NCI-H510A (cell line): ENCODE data around the gene CCDC43.

ENCODE experiments used
- DNase-seq: peaks from one replicate; lab custom pipeline; 2025; lab: John Stamatoyannopoulos, UW

The CCDC43 gene

DNA sequence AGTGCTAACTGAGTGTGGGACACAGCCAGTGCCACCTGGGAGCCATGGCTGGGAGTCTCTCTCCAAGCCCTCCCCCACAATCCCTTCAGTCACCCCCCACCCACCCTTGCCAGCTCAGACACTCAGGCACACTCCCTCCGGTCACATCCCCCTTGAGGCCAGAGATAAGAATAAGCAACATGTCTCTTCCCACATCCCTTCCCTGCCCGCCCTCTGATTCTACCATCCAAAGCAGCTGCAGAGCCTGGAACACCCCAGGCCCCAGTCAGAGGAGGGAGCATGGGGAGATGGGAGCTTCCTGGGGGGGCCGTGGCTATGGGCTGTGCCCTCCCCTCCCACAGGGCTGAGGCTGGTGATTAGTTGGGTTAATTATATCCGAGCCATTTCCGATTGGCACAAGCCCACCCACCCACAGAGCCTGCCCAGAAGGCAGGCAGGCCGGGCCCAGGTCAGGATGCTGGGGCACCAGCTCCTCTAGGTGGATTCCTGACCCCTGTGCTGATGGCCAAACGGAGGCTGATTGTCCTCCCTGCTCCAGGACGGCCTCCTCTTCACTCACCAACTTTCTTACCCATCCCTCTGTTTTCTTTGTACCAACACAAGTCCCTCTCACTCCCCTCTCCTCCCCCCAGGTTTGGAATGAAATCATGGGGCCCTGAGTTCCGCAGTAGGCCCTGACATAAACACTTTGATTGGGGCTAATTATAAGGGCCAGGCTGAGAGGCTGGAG is 61.9 kb downstream of the CCDC43 start:
- DNase-seq = no peak
